ENCODE measurements around the gene GPX3. TPM values are rescaled to one million over a fixed set of nuclear protein-coding genes. Genes with fewer than 3 reads are reported as not detected.

GPX3 gene
- total and polyA plus RNA-seq, 3 donors from 2014 or later = 119 to 224 (median 216) TPM

- no peak for DNase-seq
- Histone ChIP-seq H3K27me3 (no peaks in the 10 kb centered on the region), H3K27ac (no peak overlapping the region), H3K4me3 (no peak overlapping the region), H3K4me1 (peaks cover 41% of the 10 kb centered on the region), H3K9me3 (no peaks in the 10 kb centered on the region), H3K36me3 (ENCODE audit: low read depth, missing control alignments) (no peaks in the 10 kb centered on the region)
- TF ChIP-seq POLR2A (IDR thresholded peaks at IDR 0.05) (no peak), CTCF (IDR thresholded peaks at IDR 0.05) (no peak)
- 87 to 97% methylated on average over 1 of the region's 1 CpG for WGBS, 2 donors
- intact Hi-C loops (cut with DNase I; ENCODE audit: low total_unique reads) = no loop called here
These were observed 45.2 kb downstream of the GPX3 start for GRCh38 chr5:151065609-151066008.

- 72 to 86% methylated on average over 6 of the region's 6 CpGs for WGBS, 2 donors
- H3K36me3 ChIP-seq (ENCODE audit: low read depth, missing control alignments) = no peaks in the 10 kb centered on the region
- no peak overlapping the region for H3K4me3 ChIP-seq
- H3K4me1 ChIP-seq = peaks cover 41% of the 10 kb centered on the region
- TF ChIP-seq POLR2A (IDR thresholded peaks at IDR 0.05) (no peak), CTCF (IDR thresholded peaks at IDR 0.05) (no peak)
- no peak overlapping the region for H3K27ac ChIP-seq
- no peak for DNase-seq
- intact Hi-C loops (cut with DNase I; ENCODE audit: low total_unique reads) = no loop called here
- no peaks in the 10 kb centered on the region for H3K27me3 ChIP-seq
- H3K9me3 ChIP-seq = no peaks in the 10 kb centered on the region
These were observed 46.5 kb downstream of the GPX3 start for GRCh38 chr5:151066920-151067319.

- intact Hi-C loops (cut with DNase I; ENCODE audit: low total_unique reads) = no loop called here
- Histone ChIP-seq H3K4me1 (peaks cover 36% of the 10 kb centered on the region), H3K36me3 (ENCODE audit: low read depth, missing control alignments) (no peaks in the 10 kb centered on the region), H3K4me3 (no peak overlapping the region), H3K9me3 (no peaks in the 10 kb centered on the region), H3K27me3 (no peaks in the 10 kb centered on the region), H3K27ac (peak overlapping the region in 1 of 2 donors; percentile 4)
- DNase-seq = no peak
- 76 to 80% methylated on average over 14 of the region's 14 CpGs for WGBS, 2 donors
- TF ChIP-seq CTCF (IDR thresholded peaks at IDR 0.05) = no peak
- no peak for TF ChIP-seq POLR2A (IDR thresholded peaks at IDR 0.05)
These were observed 47.4 kb downstream of the GPX3 start for GRCh38 chr5:151067632-151068432.

- H3K9me3 ChIP-seq = no peaks in the 10 kb centered on the region
- TF ChIP-seq CTCF (IDR thresholded peaks at IDR 0.05) = no peak
- no peak for TF ChIP-seq POLR2A (IDR thresholded peaks at IDR 0.05)
- intact Hi-C loops (cut with DNase I; ENCODE audit: low total_unique reads) = no loop called here
- no peaks in the 10 kb centered on the region for H3K36me3 ChIP-seq (ENCODE audit: low read depth, missing control alignments)
- no peak overlapping the region for H3K4me3 ChIP-seq
- DNase-seq = no peak
- no peaks in the 10 kb centered on the region for H3K27me3 ChIP-seq
- no peak overlapping the region for H3K27ac ChIP-seq
- H3K4me1 ChIP-seq = peaks cover 29% of the 10 kb centered on the region
- WGBS, 2 donors = 46 to 54% methylated on average over 10 to 12 of the region's 12 CpGs
These were observed 48.2 kb downstream of the GPX3 start for GRCh38 chr5:151068433-151069197.

All from testis (tissue), 3 donors.